K562 (cell line): ENCODE data around the gene PLEKHH3. TPM values are rescaled to one million over a fixed set of nuclear protein-coding genes. Genes with fewer than 3 reads are reported as not detected.

ENCODE experiments used
- ATF1 ChIP-seq, 2 experiments: fragments of 450-650 bp in 1 of 2; IDR thresholded peaks; 2 replicates each; pipeline ENCODE4 v1.6.1; 2016; ENCODE audit warnings: missing compliant biosample characterization in 1 of 2, missing genetic modification characterization in 1 of 2
- ERF ChIP-seq: fragments of 450-650 bp; formaldehyde crosslinking; IDR thresholded peaks from 2 replicates; pipeline ENCODE4 v1.4.0; 2020; ENCODE audit warnings: mild to moderate bottlenecking, mixed read lengths
- GATAD2A ChIP-seq: fragments of 450-650 bp; IDR thresholded peaks from 2 replicates; pipeline ENCODE4 v1.6.1; 2017
- KDM5B ChIP-seq: fragments of 200-600 bp; sonication (generic); IDR thresholded peaks from 2 replicates; pipeline ENCODE4 v1.6.1; 2012; ENCODE audit warnings: low read depth, mild to moderate bottlenecking, moderate library complexity, low read length, control low read depth, inconsistent platforms; ENCODE audit not compliant: insufficient replicate concordance
- KLF1 ChIP-seq: fragments of 450-650 bp; IDR thresholded peaks from 2 replicates; pipeline ENCODE4 v1.6.1; 2016; ENCODE audit warnings: missing genetic modification characterization, missing compliant biosample characterization
- NFIC ChIP-seq: fragments of 450-650 bp; IDR thresholded peaks from 2 replicates; pipeline ENCODE4 v1.6.1; 2017; ENCODE audit warnings: mild to moderate bottlenecking, inconsistent platforms
- NFIX ChIP-seq: fragments of 250-450 bp; sonication (Bioruptor Pico); IDR thresholded peaks from 2 replicates; pipeline ENCODE4 v1.4.0; 2020; ENCODE audit warnings: low read depth, mild to moderate bottlenecking, moderate library complexity
- POLR2AphosphoS5 ChIP-seq: IDR thresholded peaks from 2 replicates; pipeline ENCODE4 v1.6.1; 2011; ENCODE audit warnings: mild to moderate bottlenecking, low read depth, low read length, moderate library complexity; ENCODE audit not compliant: control insufficient read depth, insufficient read depth
- SETDB1 ChIP-seq: IDR thresholded peaks from one replicate; pipeline ENCODE4 v1.6.1; 2012; ENCODE audit warnings: low read length, control low read depth, inconsistent platforms
- TAF7 ChIP-seq: fragments of 450-650 bp; IDR thresholded peaks from 2 replicates; pipeline ENCODE4 v1.6.1; 2016; ENCODE audit warnings: missing genetic modification characterization, missing compliant biosample characterization
- TAL1 ChIP-seq: fragments of 450-650 bp; IDR thresholded peaks from 2 replicates; pipeline ENCODE4 v1.6.1; 2016; ENCODE audit warnings: mild to moderate bottlenecking
- ZNF124 ChIP-seq: sonication (generic); formaldehyde crosslinking; IDR thresholded peaks from 2 replicates; pipeline ENCODE4 v1.8.1; 2022; ENCODE audit warnings: missing genetic modification reagents
- ZNF318 ChIP-seq, 2 experiments: fragments of 450-650 bp; IDR thresholded peaks; 2 replicates each; pipeline ENCODE4 v1.6.1; 2016; ENCODE audit warnings: mild to moderate bottlenecking in 2 of 2, borderline replicate concordance in 1 of 2, low read depth in 1 of 2, moderate library complexity in 1 of 2
- ZNF398 ChIP-seq: fragments of 250-450 bp; sonication (Bioruptor Pico); IDR thresholded peaks from 2 replicates; pipeline ENCODE4 v1.8.0; 2021; ENCODE audit warnings: moderate library complexity, mild to moderate bottlenecking, inconsistent platforms
- ZNF584 ChIP-seq: fragments of 200-800 bp; sonication (Bioruptor generic); IDR thresholded peaks from 2 replicates; pipeline ENCODE4 v1.6.1; 2016; ENCODE audit warnings: low read depth, mild to moderate bottlenecking, missing genetic modification characterization, missing compliant biosample characterization
- polyA plus RNA-seq, 8 experiments: library from polyadenylated mRNA; depleted of rRNA in 4 of 8; stranded (reverse) in 5 of 8; unstranded in 3 of 8; fragments of >200 nt; fragmentation: Nextera tagmentation in 2 of 8; fragmentation: Illumina TruSeq in 1 of 8; extraction: Ambion mirVana in 2 of 8; extraction: Trizol in 1 of 8; gene quantifications; 2 replicates each; pipeline versions ENCODE4 v1.2.1 to v1.2.3, GENCODE V29; 2011 to 2014; ENCODE audit warnings: inconsistent platforms in 1 of 8, missing spikeins in 1 of 8
- total RNA-seq, 7 experiments: library from RNA; depleted of rRNA in 6 of 7; stranded (reverse); fragments of >200 nt in 6 of 7; fragmentation: Illumina TruSeq in 2 of 7; extraction: Trizol in 2 of 7; gene quantifications; 2 replicates each; pipeline versions ENCODE4 v1.2.1 to v1.2.3, GENCODE V29; 2011 to 2021; ENCODE audit warnings: low replicate concordance in 1 of 7

The PLEKHH3 gene
- total and polyA plus RNA-seq, 9 of the 15 experiments (the other 6 are each of a cell fraction or from before 2014, with no cell fraction given) = 0.58 to 34.5 (median 5.0) TPM

GRCh38 chr17:42629411-42630009, 47.3 kb downstream of the PLEKHH3 start (continued):
- TF ChIP-seq ZNF398 (CRISPR knock-in tag) (no peak), NFIX (CRISPR knock-in tag) (no peak), ERF (no peak), ZNF124 (no peak), POLR2AphosphoS5 (peak; percentile 55; the same call in 1 of the 2 replicates), GATAD2A (no peak), KLF1 (tag) (no peak), NFIC (peak; percentile 85), ZNF318 (IDR thresholded peaks at IDR 0.05; ENCODE audit: borderline replicate concordance in 1 of 2, low read depth in 1 of 2) (no peak), KDM5B (no peak), ATF1 (CRISPR knock-in tag; IDR thresholded peaks at IDR 0.05) (no peak), ATF1 (tag; IDR thresholded peaks at IDR 0.05) (no peak), TAL1 (peak; percentile 91), TAF7 (tag) (no peak), ZNF584 (CRISPR knock-in tag) (no peak), SETDB1 (no peak)
